Measurements from ENCODE around the gene VAMP7.
"Not testable (repeated sequence)": the region's sequence is repeated elsewhere in the genome, so short reads cannot be mapped to it uniquely, and the experiment has no call there.

The VAMP7 gene

DNA sequence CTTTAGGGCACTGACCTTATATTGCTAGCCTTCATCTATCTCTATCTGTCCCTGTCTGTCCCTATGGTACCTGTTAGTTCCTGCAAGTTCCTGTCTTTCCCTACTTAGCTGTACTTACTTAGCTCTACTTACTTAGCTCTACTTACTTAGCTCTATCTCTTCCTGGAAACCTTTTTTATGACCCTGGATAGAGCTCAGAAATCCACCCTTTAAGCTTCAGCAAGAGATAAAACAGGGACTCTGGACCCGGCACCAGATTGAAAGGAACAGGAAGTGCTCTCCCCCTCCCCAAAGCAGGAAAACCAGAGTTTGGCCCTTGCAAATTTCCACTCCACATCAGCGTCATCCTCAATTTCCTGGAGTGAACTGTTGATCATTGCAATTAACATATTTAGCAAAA is 104.1 kb downstream of the VAMP7 start:
- Histone ChIP-seq H3K27me3 (replicated peaks in 2 of 5; ENCODE audit: control insufficient read depth in 4 of 5, insufficient read depth in 5 of 5, low read length in 4 of 5) (no peaks in the 10 kb centered on the region), H3K36me3 (ENCODE audit: control insufficient read depth in 4 of 4, insufficient read depth in 4 of 4, low read length in 3 of 4) (no peaks in the 10 kb centered on the region), H3K9me3 (ENCODE audit: control extremely low read depth in 1 of 5, control insufficient read depth in 4 of 5, insufficient read depth in 2 of 5, low read depth in 1 of 5, low read length in 4 of 5) (peaks cover 0 to 5% (median 3%) of the 10 kb centered on the region in 5 experiments), H3K4me1 (ENCODE audit: control extremely low read depth in 1 of 4, control insufficient read depth in 4 of 4, insufficient read depth in 4 of 4, low read length in 3 of 4) (no peaks in the 10 kb centered on the region), H3K27ac (ENCODE audit: insufficient read depth in 1 of 2, low read depth in 1 of 2, low read length in 2 of 2, poor library complexity in 1 of 2, severe bottlenecking in 2 of 2) (no peak overlapping the region), H3K4me3 (ENCODE audit: control insufficient read depth in 1 of 7, extremely low read depth in 1 of 7, insufficient read depth in 4 of 7, low read depth in 2 of 7, low read length in 6 of 7) (no peak overlapping the region)
- POLR2A ChIA-PET = no interaction called here
- WGBS (ENCODE audit: insufficient coverage) = 65% methylated on average over 2 of the region's 2 CpGs
- DNase-seq = no peak
- CTCF ChIA-PET = no interaction called here

DNA sequence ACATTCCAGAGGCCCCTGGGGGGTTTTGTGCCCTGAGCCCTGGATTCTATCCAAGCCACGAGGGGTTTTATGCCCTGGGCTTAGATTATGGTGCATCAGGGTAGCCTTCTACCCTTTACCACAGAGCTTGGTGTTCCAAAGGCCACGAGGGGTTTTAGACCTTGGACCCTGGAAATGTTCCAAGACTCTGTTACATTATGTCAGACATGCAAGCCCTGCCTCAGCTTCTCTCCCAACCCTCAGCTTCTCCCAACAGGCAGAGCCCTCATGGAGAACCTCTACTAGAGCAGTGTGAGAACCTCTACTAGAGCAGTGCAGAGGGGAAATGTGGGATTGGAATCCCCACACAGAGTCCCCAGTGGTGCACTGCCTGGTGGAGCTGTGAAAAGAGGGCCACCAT is 105.8 kb downstream of the VAMP7 start:
- WGBS (ENCODE audit: insufficient coverage) = 25% methylated on average over 2 of the region's 2 CpGs
- H3K4me1 ChIP-seq (ENCODE audit: control extremely low read depth in 1 of 4, control insufficient read depth in 4 of 4, insufficient read depth in 4 of 4, low read length in 3 of 4); H3K36me3 ChIP-seq (ENCODE audit: control insufficient read depth in 4 of 4, insufficient read depth in 4 of 4, low read length in 3 of 4); H3K27ac ChIP-seq (ENCODE audit: insufficient read depth in 1 of 2, low read depth in 1 of 2, low read length in 2 of 2, poor library complexity in 1 of 2, severe bottlenecking in 2 of 2); H3K9me3 ChIP-seq (ENCODE audit: control extremely low read depth in 1 of 5, control insufficient read depth in 4 of 5, insufficient read depth in 2 of 5, low read depth in 1 of 5, low read length in 4 of 5); H3K4me3 ChIP-seq (ENCODE audit: control insufficient read depth in 1 of 7, extremely low read depth in 1 of 7, insufficient read depth in 4 of 7, low read depth in 2 of 7, low read length in 6 of 7); POLR2A ChIA-PET; H3K27me3 ChIP-seq (replicated peaks in 2 of 5; ENCODE audit: control insufficient read depth in 4 of 5, insufficient read depth in 5 of 5, low read length in 4 of 5); DNase-seq; CTCF ChIA-PET: not testable (repeated sequence)

DNA sequence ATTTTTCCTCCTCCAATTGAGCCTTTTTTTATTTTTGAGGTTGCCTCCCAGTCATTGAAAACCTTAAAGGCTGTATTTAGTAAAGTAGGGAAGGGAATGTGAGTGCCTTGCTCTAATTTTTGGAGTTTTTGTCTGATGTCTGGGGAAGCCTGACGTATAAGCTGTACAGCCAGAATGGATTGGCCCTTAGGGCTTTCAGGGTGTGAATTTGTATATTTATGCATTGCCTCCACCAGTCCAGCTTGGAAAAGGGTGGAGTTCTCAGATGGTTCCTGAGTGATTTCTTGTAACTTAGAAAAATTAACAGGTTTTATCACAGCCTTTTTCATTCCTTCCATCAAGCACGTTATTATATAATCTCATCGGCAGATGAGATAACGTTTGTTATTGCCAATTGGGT is 107.7 kb downstream of the VAMP7 start:
- WGBS (ENCODE audit: insufficient coverage) = 88% methylated on average over 4 of the region's 4 CpGs
- Histone ChIP-seq H3K27ac (ENCODE audit: insufficient read depth in 1 of 2, low read depth in 1 of 2, low read length in 2 of 2, poor library complexity in 1 of 2, severe bottlenecking in 2 of 2) (no peak overlapping the region), H3K36me3 (ENCODE audit: control insufficient read depth in 4 of 4, insufficient read depth in 4 of 4, low read length in 3 of 4) (no peaks in the 10 kb centered on the region), H3K4me3 (ENCODE audit: control insufficient read depth in 1 of 7, extremely low read depth in 1 of 7, insufficient read depth in 4 of 7, low read depth in 2 of 7, low read length in 6 of 7) (no peak overlapping the region), H3K27me3 (replicated peaks in 2 of 5; ENCODE audit: control insufficient read depth in 4 of 5, insufficient read depth in 5 of 5, low read length in 4 of 5) (no peaks in the 10 kb centered on the region), H3K4me1 (ENCODE audit: control extremely low read depth in 1 of 4, control insufficient read depth in 4 of 4, insufficient read depth in 4 of 4, low read length in 3 of 4) (no peaks in the 10 kb centered on the region), H3K9me3 (ENCODE audit: control extremely low read depth in 1 of 5, control insufficient read depth in 4 of 5, insufficient read depth in 2 of 5, low read depth in 1 of 5, low read length in 4 of 5) (no peaks in the 10 kb centered on the region)
- DNase-seq = no peak
- ChIA-PET CTCF (no interaction called here), POLR2A (no interaction called here)

Measured in common myeloid progenitor, CD34-positive (primary cell).